ENCODE measurements around the gene GRHL1.
"Not testable (repeated sequence)": the region's sequence is repeated elsewhere in the genome, so short reads cannot be mapped to it uniquely, and the experiment has no call there.

DNA sequence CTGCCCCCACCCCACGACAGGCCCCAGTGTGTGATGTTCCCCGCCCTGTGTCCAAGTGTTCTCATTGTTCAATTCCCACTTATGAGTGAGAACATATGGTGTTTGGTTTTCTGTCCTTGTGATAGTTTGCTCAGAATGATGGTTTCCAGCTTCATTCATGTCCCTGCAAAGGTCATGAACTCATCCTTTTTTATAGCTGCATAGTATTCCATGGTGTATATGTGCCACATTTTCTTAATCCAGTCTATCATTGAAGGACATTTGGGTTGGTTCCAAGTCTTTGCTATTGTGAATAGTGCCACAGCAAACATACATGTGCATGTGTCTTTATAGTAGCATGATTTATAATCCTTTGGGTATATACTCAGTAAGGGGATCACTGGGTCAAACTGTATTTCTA is 24.5 kb upstream of the GRHL1 start:
- TF ChIP-seq SUZ12 (IDR thresholded peaks at IDR 0.05; ENCODE audit: extremely low read depth, insufficient read depth, insufficient read length); ZNF274 (IDR thresholded peaks at IDR 0.05; ENCODE audit: low read depth, low read length); YY1 (IDR thresholded peaks at IDR 0.05; ENCODE audit: insufficient read depth, insufficient read length): not testable (repeated sequence)
